GM18498 (cell line): ENCODE measurements around the gene SNX24.
A peak's percentile ranks its signal among the peaks of the same experiment; 100 is the strongest.
"Not testable (repeated sequence)": the region's sequence is repeated elsewhere in the genome, so short reads cannot be mapped to it uniquely, and the experiment has no call there.

Experiments used
- ATAC-seq: cut with Tn5 transposase; IDR thresholded peaks from one replicate; pipeline ENCODE4 v1.9.1; 2021; ENCODE audit warnings: mild to moderate bottlenecking, moderate library complexity; ENCODE audit not compliant: unreplicated experiment

SNX24 gene

DNA sequence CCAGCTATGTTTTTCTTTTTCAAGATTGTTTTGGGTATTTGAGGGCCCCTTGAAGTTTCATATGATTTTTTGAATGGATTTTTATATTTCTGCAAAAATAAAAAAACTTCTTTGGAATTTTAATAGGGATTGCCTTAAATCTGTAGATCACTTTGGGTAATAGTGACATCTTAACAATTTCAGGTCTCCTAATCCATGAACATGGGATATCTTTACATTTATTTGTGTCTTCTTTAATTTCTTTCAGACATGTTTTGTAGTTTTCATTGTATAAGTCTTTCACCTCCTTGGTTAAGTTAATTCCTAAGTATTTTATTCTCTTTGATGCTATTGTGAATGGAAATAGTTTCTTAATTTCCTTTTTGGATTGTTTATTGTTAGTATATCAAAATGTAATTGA lies 112.0 kb downstream of the SNX24 start:
- no peak for ATAC-seq

DNA sequence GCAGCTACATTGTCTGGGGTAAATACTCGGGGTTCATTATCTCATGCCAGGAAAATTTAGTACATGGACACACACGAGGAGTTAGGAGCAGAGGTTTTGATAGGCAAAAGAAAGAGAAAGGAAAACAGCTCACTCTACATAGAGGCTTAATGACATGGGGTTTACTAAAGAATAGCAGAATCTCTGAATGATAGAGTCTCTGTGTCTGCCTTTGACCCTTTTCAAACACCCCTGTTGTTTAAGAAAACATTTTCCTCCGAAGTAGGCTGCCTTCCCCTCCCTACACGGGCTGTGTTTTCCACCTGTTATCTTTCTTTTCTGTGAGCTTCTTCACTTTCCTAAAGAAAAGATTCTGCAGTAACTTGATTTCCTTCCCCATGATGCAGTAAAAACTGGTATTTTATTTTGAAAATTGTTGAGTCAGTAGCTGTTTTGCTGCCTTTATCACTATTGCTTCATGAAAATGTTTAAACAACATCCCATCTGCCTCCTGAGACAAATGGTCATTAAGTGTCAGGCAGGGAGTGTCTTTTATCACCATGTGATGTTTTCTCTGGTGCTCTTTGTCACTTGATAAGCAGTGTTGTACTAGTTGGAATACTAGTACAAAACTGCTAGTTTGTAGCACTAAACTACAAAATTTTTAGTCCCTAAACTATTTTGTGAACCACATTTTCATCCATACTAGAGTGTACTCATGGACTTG lies 114.5 kb downstream of the SNX24 start:
- no peak for ATAC-seq

DNA sequence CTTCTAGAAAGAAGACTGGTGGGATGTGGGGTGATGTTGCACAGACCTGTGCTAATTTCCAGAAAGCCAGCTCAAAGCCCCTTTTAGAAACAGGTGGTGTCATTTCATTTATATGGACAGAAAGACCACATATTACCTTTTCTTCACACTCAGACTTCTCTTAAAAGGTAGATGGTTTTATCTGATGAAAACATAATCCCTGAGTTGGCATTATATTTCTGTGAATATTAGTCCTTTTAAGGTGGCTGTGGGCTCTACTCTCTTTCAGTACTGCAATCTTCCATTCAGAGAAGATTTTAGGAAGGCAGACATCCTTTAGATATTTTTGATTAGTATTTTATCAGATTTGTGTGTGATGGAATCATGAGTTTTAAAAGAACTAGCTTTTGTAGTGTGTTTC lies 117.9 kb downstream of the SNX24 start:
- ATAC-seq = no peak

DNA sequence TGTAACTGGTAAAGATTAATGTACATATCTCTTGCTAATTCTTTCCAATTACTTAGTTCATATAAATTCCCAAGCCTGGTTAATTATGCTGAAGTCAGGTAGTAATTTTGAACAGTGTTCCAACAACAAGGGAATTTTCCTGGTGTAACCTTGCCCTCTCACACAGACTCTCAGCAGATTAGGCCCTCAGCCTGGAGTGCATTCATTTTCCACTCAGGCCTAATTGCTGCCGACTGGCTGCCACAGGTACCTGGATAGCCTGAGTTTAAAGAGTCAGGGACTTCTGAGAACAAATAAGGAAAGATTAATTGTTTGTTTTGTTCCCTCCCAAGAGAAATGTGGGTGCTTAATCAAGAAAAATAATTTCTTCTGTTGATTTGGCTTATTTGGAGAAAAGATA lies 119.7 kb downstream of the SNX24 start:
- no peak for ATAC-seq

DNA sequence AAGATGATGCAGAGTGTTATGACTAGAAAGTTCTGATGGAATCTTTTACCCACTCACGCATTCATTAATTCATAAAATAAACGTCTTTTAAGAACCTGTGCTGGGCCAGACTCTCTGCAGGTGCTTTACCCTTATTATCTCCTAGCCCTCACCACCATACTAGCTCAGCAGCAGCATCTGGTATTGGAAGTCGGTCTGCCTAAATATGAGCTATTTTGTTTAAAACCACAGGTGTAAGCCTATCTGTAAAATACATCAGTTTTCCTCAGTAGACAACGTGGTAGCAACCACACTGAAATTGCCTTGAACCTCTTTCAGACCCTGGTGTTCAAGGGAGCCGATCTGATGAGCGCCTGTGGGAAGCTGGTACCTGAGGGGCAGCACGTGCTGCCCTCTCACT lies 121.7 kb downstream of the SNX24 start:
- ATAC-seq = no peak

DNA sequence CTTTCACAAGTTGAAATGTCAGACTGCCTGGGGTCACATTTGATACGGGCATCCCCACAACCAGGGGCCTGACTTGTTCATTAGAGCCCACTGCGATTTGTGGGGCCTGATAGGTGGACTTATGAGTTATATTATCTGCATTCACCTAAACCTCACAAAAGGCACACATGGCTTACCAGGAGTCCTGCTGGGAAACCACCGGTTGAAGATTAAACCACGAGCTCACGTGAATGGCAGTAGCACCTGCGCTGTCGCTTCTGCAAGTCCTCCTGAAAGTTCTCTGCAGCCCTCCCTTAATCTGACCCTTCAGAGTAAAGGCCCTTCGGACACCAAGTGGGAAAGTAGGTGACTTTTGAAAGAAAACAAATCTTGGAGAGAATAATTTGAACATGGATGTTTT lies 122.2 kb downstream of the SNX24 start:
- ATAC-seq = peak; percentile 94

DNA sequence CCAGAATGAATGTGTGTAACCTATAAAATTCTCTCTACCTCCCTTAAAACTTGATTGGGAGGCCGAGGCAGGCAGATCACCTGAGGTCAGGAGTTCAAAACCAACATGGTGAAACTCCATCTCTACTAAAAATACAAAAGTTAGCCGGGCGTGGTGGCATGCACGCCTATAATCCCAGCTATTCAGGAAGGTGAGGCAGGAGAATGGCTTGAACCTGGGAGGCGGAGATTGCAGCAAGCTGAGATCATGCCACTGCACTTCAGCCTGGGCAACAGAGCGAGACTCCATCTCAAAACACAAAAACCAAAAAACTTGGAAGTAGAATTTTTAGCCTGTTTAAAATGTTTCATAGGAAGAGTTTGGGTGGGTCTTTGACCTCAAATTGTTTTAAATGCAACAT lies 122.6 kb downstream of the SNX24 start:
- ATAC-seq = peak; percentile 18

DNA sequence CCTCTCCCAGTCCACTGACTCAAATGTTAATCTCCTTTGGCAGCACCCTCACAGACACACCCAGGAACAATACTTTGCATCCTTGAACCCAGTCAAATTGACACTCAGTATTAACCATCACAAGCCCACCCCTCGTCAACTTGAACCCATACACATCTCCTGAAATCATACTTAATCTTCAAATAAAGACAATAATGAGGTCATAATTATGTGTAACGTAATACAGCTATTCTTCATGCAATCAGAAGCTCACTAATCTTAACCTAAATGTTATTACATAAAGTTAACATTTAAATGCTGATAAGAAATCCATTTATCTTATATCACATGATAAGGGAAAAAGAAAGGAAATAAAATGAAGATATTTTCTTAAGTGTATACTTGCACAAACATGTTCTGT lies 125.9 kb downstream of the SNX24 start:
- ATAC-seq = no peak

DNA sequence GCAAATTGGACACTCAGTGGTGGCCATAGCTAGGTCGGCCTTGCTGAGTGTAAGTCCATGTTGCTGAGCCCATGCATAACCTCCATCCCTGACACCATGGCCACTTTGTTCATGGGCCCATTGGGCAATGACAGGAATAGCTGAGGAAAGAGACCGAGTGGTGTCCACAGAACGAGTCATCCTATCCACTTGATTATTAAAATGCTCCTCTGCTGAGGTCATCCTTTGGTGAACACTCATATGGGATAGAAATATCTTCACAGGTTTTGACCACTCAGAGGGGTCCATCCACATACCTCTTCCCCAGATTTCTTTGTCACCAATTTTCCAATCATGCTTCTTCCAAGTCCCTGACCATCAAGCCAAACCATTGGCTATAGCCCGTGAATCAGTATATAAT lies 127.5 kb downstream of the SNX24 start:
- no peak for ATAC-seq

DNA sequence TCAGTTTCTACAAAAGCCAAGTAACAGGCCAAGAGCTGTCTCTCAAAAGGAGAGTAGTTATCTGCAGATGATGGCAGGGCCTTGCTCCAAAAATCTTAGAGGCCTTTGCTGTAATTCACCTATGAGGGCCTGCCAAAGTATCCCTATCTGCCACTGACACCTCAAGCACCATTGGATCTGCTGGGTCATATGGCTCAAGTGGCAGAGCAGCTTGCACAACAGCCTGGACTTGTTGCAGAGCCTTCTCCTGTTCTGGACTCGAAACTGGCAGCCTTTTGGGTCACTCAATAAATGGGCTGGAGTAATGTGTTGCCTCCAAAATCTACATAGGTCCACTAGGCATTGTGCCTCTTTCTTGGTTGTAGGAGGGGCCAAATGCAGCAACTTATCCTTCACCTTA lies 128.3 kb downstream of the SNX24 start:
- not testable (repeated sequence) for ATAC-seq

DNA sequence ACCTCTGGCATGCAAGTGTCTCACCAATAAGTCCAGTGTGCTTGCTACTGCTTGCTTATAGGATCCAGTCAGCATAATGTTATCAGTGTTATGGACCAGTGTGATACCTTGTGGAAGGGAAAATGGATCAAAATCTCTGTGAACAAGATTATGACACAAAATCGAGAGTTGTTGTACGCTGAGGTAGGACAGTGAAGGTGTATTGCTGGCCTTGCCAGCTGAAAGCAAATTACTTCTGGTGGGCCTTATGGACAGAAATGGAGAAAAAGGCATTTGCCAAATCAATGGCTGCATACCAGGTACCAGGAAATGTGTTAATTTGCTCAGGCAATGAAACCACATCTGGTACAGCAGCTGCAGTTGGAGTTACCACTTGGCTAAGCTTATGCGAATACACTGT lies 128.8 kb downstream of the SNX24 start:
- not testable (repeated sequence) for ATAC-seq

DNA sequence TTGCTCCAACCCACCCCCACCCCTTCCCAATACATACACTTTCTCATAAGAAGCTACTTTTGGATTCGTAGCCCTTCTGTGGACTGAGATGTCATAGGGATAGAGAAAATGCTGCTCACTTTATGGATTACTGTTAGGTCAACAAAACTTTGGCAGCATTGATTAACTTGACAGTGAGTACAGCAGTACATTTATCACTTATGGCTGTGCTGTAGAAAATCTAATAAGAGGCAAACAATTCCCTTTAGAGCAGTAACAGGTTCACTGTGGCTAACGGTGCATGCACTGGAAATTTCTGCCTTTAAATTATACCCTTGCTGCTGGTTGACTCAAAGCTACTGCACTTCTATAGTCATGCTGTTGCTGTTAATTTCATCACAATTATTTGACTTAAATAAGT lies 131.9 kb downstream of the SNX24 start:
- ATAC-seq = no peak

DNA sequence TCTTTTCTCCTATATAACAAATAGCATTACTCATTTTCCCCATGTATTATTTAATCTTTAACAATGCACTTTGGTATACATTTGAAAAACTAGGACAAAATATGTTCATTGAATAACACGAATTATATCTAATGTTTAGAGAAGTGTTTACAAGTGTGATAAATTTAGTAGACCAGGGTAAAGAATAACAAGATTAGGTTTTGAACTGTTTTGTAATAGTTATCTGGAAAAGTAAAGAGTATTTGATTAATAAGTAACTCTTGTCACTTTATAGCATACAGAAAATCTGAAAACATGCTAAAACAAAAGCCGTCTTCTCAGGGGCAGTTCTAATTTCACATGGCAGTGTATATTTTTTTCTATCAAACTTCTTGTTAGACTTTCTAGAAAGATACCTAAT lies 132.7 kb downstream of the SNX24 start:
- no peak for ATAC-seq

DNA sequence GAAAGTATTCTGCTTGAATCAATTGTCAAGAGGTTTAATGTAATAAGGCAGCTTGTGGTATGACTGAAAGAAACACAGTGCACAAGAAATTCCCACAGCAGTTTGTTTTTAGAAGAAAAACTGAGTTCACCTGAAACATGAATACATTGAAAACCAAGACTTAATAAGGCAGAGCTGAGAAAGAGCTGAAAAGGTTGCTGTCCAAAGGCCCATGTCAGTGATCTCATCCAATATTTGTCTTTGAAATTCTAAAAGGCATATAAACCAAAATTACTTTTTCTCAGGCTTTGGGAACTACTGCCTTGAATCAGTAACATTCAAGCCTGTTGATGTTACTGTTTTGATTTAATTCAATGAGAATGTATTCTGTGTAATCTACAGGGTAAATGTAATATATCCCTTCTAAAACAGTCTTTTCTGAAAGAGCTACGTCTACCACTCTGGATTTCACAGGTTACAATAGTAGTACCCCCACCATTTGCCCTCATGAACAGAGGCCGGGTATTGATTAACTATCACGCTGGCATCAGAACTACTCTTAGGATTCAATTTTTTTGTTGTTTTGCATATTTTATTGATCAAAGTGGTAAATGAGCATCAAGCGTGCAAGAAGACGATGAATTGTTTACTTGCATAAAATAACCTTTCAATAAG lies 133.4 kb downstream of the SNX24 start:
- no peak for ATAC-seq

DNA sequence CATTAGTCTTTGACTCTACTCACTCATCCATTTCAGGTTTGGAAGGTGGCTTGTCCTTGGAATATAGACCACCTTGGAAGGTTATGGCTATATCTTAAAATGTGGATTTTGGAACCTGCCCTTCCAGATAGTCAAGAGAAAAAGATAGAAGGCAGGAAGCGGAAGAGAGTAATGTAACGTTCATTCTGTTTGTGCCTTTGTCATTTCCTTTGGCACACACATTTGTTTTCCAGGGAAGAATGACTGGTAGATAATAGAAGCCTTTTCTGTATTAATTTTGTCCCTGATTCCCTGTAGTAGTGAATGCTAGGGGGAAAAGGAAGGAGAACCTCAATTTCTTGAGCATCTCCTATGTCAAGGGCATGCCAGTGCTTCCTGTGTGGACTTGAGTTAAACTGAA lies 136.4 kb downstream of the SNX24 start:
- no peak for ATAC-seq

DNA sequence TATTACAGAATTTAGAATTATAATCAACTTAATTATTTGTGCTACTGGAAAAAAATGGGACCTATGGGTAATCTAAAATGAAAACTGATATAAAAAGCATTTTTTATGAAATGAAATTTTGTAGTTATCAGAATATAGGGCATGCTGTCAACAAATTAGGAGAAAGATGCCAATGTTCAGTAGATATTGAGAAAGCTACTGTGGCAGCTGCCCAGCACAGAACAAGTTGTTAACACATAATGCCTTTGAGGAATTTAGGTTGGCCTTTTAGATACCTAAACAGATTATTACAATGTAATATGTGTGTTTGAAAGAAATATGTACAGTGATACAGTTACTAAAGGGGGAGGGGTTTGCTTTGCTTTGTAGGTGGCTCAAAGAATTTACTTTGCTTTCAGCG lies 137.0 kb downstream of the SNX24 start:
- no peak for ATAC-seq

DNA sequence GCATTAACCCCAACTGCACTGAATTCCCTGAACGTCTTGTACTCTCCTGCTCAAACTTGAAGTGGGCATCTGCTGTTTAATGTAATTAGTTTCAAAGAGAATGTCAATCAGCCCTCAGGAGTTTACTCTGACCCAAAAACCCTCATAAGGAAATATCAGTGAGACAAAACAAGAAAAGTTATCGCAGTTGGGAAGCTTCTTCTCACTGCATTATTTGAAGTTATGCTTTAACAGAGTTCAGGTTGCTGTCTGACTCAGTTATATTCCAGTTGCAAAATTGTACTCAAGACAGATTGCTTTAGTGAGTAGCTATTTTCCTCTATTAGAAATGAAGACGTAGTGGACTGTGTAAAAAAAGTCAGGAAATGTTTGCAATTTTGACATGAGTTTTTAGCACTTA lies 139.0 kb downstream of the SNX24 start:
- ATAC-seq = no peak

DNA sequence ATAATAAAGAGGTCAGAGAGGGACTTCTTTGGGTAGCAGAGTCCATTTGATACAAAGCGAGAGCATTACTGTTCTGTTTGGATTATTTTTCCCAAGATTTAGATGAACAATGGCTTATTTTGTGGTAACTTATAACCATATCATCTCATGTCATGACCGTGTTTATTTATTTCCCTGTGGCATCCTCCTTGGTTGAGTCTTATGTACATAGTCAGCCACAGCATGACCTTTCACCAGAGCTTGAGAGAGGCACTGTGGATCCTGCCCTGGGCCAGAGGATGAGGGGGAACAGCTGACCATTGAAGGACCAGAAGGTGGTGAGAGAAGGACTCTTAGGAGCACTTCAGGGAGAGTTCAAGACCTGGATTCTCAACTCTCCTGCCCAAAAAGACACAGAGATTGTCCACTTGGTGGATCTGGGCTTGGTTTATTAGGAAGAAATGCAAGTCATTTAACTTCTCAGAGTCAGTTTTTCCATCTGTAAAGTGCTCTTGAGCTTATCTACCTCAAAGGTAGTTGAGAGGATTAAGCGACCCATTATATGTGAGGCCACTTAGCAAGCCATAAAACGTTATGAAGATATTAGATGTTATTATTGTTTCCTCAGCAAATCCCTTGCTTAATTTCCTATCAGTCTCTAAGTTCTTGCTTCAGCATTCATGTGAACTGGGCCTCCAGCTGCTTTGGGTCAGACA lies 139.7 kb downstream of the SNX24 start:
- ATAC-seq = no peak

DNA sequence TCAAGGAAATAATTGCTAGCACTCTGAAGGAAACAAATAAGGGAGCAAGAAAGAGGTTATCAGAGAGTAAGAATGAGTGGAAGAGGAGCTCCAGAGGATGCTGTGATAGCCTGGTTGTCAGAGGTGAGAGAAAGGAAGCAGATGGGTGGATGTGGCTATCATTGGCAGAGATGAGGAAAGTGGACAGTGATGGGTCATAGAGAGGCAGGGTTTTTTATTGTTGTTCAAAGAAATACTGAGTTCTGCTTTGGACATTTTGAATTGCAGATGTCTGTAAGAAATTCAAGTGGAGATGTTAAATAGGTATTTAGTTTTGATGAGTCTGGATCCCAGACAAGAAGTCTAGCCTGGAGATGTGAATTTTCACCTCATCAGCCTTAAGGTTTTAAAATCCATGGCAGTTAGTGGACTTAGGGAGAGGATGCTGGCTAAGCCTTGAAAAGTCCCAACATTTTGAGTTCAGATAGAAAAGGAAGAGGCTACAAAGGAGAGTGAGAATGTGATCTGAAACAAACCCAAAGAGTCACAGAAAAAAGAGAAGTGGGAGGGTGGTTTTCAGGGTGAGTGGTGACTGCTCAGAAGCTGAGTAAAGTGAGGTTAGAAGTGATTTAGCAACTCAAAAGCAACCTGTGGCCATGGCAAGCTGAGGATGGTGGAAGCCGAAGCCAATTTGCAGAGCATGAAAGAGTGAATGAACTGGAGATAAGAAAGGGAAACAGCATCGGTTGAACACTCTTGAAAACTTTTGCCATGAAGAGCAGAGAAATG lies 140.7 kb downstream of the SNX24 start:
- ATAC-seq = peak; percentile 95

DNA sequence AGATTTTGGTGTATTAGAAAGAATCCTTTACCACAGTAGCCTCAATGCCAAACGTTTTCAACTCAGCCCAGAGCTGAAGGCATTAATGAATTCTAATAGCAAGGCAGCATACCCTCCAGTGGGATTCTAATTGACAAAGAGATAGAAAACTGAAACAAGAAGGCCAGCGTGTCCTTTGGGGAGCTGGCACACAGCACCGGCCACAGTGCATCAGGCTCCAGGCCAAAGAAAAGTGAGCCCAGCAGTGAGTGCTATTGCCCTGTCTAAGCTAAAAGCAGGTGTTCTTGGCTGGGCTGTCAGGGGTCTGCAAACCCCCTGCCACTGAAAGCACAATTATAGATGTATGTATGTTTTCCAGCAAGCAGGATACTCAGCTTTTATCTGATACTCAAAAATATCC lies 150.7 kb downstream of the SNX24 start:
- no peak for ATAC-seq

DNA sequence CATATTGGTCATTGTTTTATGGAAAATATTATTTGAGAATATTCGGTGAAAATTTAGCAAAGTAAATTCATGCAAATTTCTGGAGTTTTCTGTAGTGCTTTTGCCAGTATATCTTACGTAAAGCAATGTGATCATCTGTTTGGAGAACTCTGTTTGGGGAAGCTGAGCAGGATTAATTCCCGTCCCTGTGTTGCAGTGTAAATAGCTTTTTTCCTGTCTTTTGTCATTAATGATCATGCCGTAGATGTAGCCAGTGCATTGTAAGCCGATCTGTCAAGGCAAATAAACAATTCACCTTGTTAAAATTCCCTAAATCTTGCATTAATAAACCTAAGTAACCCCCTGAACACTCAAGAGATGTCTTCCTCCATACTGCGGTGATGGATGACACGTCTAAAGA lies 151.9 kb downstream of the SNX24 start:
- no peak for ATAC-seq
